Measurements from ENCODE around the gene GPRC5A. TPM values are rescaled to one million over a fixed set of nuclear protein-coding genes. Genes with fewer than 3 reads are reported as not detected.
A peak's percentile ranks its signal among the peaks of the same experiment; 100 is the strongest.

The GPRC5A gene
- total and polyA plus RNA-seq, 2 donors: 8.5 to 12.1 TPM

DNA sequence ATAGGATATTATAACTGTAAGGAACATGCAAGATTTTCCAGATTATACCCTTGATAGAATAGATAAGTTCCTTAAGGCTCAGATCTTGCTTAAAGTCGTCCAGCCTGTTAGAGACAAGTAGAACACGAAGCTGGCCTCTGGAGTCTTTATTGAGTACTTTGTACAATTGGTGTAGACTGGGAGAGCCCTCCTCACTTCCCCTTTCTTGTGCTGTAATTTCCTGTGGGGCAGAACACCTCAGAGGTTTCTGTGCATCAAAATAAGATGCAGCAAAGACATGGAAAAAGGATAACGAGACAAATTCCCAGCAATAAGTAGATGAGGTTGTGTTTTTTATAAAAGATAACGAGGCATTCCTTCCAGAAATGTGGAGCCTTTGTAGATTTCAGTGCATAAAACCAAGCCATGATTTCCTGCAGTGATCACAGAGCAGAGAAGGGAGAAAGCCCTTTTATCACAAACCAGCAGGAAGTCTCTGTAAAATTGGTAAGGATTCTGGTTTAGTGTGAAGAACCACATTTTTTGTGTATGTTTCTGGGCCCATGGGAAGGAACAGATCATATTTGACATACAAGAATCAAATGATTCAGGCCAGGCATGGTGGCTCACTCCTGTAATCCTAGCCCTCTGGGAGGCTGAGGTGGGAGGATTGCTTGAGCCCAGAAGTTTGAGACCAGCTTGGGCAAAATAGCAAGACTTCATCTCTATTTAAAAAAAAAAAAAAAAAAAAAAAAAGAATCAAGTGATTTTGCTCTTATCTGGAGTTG is 18.0 kb downstream of the GPRC5A start:
- Histone ChIP-seq H3K27ac (ENCODE audit: low read depth) (no peak overlapping the region), H3K36me3 (ENCODE audit: insufficient read depth) (no peaks in the 10 kb centered on the region), H3K4me3 (ENCODE audit: low read depth, low read length) (no peak overlapping the region), H3K4me1 (ENCODE audit: insufficient read depth) (no peaks in the 10 kb centered on the region)
- no peak for DNase-seq (ENCODE audit: extremely low spot score)
- WGBS: 62% methylated on average over 4 of the region's 4 CpGs

DNA sequence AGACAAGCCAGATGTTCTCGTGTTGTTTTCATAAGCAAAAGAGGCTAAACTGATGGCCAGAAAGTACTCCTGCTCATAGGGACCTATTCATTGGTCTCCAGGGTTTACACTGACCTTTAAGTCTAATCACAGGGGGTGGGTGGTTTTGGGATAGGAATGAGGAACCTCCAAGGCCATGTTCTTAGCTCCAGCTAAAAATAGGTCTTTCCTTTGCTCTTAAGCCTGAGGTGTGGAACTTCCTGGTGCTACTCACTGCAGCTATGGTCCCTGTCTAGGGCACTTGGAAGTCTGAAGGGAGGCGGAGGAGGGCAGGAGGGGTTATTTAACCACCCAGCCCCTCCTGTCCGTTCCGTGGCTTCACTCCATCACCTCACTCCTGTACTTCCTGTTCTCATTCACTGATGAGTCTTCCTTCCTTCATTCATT is 18.6 kb downstream of the GPRC5A start:
- 44% methylated on average over 4 of the region's 4 CpGs for WGBS
- Histone ChIP-seq H3K36me3 (ENCODE audit: insufficient read depth) (no peaks in the 10 kb centered on the region), H3K27ac (ENCODE audit: low read depth) (no peak overlapping the region), H3K4me1 (ENCODE audit: insufficient read depth) (no peaks in the 10 kb centered on the region), H3K4me3 (ENCODE audit: low read depth, low read length) (no peak overlapping the region)
- DNase-seq (ENCODE audit: extremely low spot score): no peak

- H3K27ac ChIP-seq (ENCODE audit: low read depth): no peak overlapping the region
- H3K36me3 ChIP-seq (ENCODE audit: insufficient read depth): no peaks in the 10 kb centered on the region
- 96% methylated on average over 5 of the region's 5 CpGs for whole genome bisulfite sequencing
These were observed 21.3 kb downstream of the GPRC5A start for GRCh38 chr12:12912711-12913110.

DNA sequence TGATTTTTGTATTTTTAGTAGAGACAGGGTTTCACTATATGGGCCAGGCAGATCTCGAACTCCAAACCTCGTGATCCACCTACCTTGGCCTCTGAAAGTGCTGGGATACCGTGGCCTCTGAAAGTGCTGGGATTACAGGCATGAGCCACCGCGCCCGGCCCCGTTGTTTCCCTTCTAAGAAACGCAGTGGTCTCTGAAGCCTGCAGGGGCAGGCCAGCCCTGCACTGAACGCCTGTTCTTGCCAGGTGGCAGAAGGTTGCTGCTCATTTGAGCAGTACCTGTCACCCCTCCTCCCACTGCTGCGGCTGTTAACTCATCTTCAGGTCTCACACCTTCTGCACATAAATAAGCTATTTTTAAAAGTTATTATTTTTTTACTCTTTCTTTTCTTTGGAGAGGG is 24.3 kb downstream of the GPRC5A start:
- Histone ChIP-seq H3K4me1 (ENCODE audit: insufficient read depth) (no peaks in the 10 kb centered on the region), H3K27ac (ENCODE audit: low read depth) (no peak overlapping the region), H3K4me3 (ENCODE audit: low read depth, low read length) (no peak overlapping the region), H3K36me3 (ENCODE audit: insufficient read depth) (no peaks in the 10 kb centered on the region)
- no peak for DNase-seq (ENCODE audit: extremely low spot score)
- WGBS: 85% methylated on average over 10 of the region's 10 CpGs

More at GRCh38 chr12:12912711-12913110, 21.3 kb downstream of the GPRC5A start:
- Histone ChIP-seq H3K4me1 (ENCODE audit: insufficient read depth) (no peaks in the 10 kb centered on the region), H3K4me3 (ENCODE audit: low read depth, low read length) (no peak overlapping the region)
- DNase-seq (ENCODE audit: extremely low spot score): no peak

DNA sequence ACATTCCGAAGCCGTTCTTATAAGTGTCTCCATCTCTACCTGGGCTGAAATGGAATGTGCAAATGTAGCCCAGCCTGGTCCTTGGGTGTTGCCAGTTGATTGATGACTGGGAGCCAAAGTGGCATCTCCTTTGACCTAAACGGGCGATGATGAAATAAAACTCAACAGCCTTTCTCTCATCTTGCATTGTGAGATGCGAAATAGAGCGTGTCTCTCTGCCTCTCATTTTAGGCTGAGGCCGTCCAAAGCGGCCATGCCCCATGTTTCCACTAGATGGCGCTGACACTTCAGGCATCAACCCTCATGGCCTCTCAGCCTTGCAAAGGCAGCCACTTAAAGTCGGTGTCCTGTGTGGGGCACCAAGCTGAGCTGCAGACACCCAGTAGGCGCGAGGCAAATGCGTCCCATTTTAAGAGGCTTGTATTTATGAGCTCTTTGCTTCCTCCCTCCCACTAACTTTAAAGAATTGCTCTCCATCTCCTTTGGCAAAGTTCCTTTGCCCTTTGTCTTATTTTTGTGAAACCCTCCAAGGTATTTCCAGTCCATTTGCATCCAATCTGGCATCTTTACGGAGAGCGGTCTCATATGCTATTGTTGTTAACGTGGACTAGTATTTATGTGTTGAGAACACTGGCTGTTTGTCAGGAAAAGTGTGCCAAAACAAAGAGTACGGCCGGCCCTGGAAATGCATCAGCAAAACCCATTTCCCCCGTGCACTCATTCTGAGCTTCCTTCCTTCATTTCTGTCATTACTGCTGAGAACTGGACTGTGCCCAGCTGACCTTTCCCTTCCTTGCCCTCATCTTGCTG is 25.0 kb downstream of the GPRC5A start:
- 23% methylated on average over 19 of the region's 19 CpGs for WGBS
- no peak overlapping the region for H3K4me3 ChIP-seq (ENCODE audit: low read depth, low read length)
- no peaks in the 10 kb centered on the region for H3K4me1 ChIP-seq (ENCODE audit: insufficient read depth)
- peak; percentile 71 for DNase-seq (ENCODE audit: extremely low spot score)
- H3K27ac ChIP-seq (ENCODE audit: low read depth): no peak overlapping the region
- no peaks in the 10 kb centered on the region for H3K36me3 ChIP-seq (ENCODE audit: insufficient read depth)

GRCh38 chr12:12917517-12917916 is 26.2 kb downstream of the GPRC5A start:
- DNase-seq (ENCODE audit: extremely low spot score): no peak
- no peaks in the 10 kb centered on the region for H3K4me1 ChIP-seq (ENCODE audit: insufficient read depth)
- H3K27ac ChIP-seq (ENCODE audit: low read depth): no peak overlapping the region
- H3K4me3 ChIP-seq (ENCODE audit: low read depth, low read length): no peak overlapping the region
- no peaks in the 10 kb centered on the region for H3K36me3 ChIP-seq (ENCODE audit: insufficient read depth)
- WGBS: 97% methylated on average over 2 of the region's 2 CpGs

- Histone ChIP-seq H3K27ac (ENCODE audit: low read depth) (no peak overlapping the region), H3K36me3 (ENCODE audit: insufficient read depth) (no peaks in the 10 kb centered on the region), H3K4me3 (ENCODE audit: low read depth, low read length) (no peak overlapping the region), H3K4me1 (ENCODE audit: insufficient read depth) (no peaks in the 10 kb centered on the region)
- DNase-seq (ENCODE audit: extremely low spot score): no peak
- 73% methylated on average over 6 of the region's 6 CpGs for WGBS
These were observed 27.5 kb downstream of the GPRC5A start for GRCh38 chr12:12918781-12919389.

DNA sequence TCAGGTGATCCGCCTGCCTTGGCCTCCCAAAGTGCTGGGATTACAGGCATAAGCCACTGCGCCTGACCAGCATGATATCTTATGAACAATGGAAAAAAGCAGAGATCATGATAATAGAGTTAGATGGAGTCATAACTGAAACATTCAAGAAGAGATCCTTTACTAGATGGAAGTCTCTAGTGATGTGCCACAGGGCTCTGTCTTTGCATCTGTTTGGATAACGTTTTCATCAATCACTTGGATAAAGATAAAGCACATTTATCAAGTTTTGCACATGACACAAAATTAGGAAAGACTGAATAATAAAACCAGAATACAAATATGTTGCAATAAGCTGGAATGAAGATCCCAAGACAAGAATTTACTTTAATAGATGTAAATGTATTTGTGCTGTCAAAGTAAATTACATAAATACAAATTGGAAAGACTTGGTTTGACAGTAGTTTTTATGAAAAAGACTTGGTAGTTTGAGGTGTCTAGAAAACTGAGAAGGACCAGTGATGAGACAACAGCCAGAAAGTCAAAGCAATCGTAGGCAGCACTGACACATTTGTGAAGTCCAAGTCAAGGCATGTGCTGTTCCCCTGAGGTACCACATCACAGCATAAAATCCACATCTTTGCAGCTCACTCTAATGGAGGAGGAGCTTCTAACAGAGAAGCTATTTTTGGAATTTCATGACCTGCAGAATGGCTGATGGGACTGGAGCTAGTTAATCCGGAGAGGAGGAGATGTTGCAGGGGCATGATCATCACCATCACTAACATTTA is 28.5 kb downstream of the GPRC5A start:
- Histone ChIP-seq H3K36me3 (ENCODE audit: insufficient read depth) (no peaks in the 10 kb centered on the region), H3K4me1 (ENCODE audit: insufficient read depth) (no peaks in the 10 kb centered on the region), H3K27ac (ENCODE audit: low read depth) (no peak overlapping the region), H3K4me3 (ENCODE audit: low read depth, low read length) (no peak overlapping the region)
- no peak for DNase-seq (ENCODE audit: extremely low spot score)
- 72% methylated on average over 5 of the region's 5 CpGs for WGBS

DNA sequence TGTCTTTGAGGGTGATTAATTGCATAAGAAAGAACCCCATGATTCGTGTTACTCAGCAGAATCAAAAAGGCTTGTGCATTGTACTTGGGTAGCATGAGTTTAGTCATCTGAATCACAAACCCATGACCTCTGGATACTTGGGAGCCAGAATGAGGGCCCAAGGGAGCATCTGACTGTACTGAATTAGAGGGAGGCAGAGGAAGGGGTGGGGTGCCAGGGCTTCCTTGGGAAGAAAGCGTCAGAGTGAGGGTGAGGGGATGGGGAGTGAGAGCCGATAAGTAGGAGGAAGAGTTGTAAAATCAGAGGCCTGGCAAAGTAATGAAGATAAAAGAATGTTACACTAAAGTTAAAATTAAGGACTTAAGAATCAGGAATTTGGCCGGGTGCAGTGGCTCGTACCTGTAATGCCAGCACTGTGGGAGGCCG is 30.8 kb downstream of the GPRC5A start:
- no peaks in the 10 kb centered on the region for H3K4me1 ChIP-seq (ENCODE audit: insufficient read depth)
- H3K4me3 ChIP-seq (ENCODE audit: low read depth, low read length): no peak overlapping the region
- DNase-seq (ENCODE audit: extremely low spot score): no peak
- WGBS: 73% methylated on average over 6 of the region's 6 CpGs
- no peak overlapping the region for H3K27ac ChIP-seq (ENCODE audit: low read depth)
- H3K36me3 ChIP-seq (ENCODE audit: insufficient read depth): no peaks in the 10 kb centered on the region

DNA sequence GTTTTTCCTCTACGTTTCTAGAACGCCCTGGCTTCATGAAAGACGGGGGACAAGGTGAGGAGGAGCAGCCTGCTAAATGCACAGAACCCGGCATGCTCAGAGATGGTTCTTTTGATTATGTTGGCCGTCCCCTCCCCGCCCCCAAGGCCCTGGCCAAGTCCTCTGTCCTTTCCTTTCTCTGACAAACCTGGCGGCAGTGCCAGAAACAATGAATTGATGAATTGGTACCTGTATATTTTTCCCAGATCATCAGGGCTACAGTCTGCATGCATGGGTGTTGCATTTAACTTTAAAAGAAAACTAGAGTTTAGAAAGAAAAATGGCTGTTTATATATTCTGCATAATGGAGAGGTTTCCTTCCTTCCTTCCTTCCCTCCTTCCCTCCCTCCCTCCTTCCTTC is 31.6 kb downstream of the GPRC5A start:
- DNase-seq (ENCODE audit: extremely low spot score): no peak
- Histone ChIP-seq H3K27ac (ENCODE audit: low read depth) (no peak overlapping the region), H3K4me1 (ENCODE audit: insufficient read depth) (no peaks in the 10 kb centered on the region), H3K4me3 (ENCODE audit: low read depth, low read length) (no peak overlapping the region), H3K36me3 (ENCODE audit: insufficient read depth) (no peaks in the 10 kb centered on the region)
- 96% methylated on average over 7 of the region's 7 CpGs for WGBS

GRCh38 chr12:12924169-12924568 is 32.8 kb downstream of the GPRC5A start:
- 82% methylated on average over 4 of the region's 4 CpGs for WGBS
- no peak overlapping the region for H3K27ac ChIP-seq (ENCODE audit: low read depth)
- no peaks in the 10 kb centered on the region for H3K36me3 ChIP-seq (ENCODE audit: insufficient read depth)
- no peak for DNase-seq (ENCODE audit: extremely low spot score)
- no peak overlapping the region for H3K4me3 ChIP-seq (ENCODE audit: low read depth, low read length)
- no peaks in the 10 kb centered on the region for H3K4me1 ChIP-seq (ENCODE audit: insufficient read depth)

- H3K4me3 ChIP-seq (ENCODE audit: low read depth, low read length): no peak overlapping the region
- WGBS: 28% methylated on average over 1 of the region's 1 CpG
- H3K36me3 ChIP-seq (ENCODE audit: insufficient read depth): no peaks in the 10 kb centered on the region
- DNase-seq (ENCODE audit: extremely low spot score): no peak
- H3K27ac ChIP-seq (ENCODE audit: low read depth): no peak overlapping the region
- no peaks in the 10 kb centered on the region for H3K4me1 ChIP-seq (ENCODE audit: insufficient read depth)
These were observed 34.0 kb downstream of the GPRC5A start for GRCh38 chr12:12925388-12925787.

DNA sequence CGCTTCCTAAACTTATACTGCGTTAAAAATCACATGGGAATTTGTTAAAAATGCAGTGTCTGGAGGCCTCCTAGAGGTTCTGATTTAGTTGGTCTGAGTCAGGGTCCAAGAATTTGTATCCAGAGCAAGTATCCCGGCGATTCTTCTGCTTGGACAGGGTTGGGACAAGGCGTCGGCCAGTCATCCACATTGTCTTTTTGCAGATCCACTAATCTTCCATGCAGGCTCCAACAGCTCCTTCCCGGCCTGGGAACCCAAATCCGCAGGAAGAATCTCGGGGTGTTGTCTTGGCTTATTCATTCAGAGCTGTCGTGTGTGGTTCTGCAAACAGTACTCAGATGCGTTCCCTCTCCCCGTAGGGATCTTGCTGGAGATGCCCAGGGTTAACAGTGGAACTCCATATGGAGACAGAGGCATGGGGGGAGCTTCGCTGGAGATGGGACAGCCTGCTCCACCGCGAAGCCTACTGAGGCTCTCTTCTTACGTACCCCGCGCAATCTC is 35.3 kb downstream of the GPRC5A start:
- no peak overlapping the region for H3K27ac ChIP-seq (ENCODE audit: low read depth)
- H3K4me1 ChIP-seq (ENCODE audit: insufficient read depth): no peaks in the 10 kb centered on the region
- no peaks in the 10 kb centered on the region for H3K36me3 ChIP-seq (ENCODE audit: insufficient read depth)
- no peak overlapping the region for H3K4me3 ChIP-seq (ENCODE audit: low read depth, low read length)
- no peak for DNase-seq (ENCODE audit: extremely low spot score)
- WGBS: 92% methylated on average over 18 of the region's 18 CpGs

Measured in urinary bladder (tissue), 4 donors.